ENCODE measurements around the gene IKBKE. TPM values are rescaled to one million over a fixed set of nuclear protein-coding genes. Genes with fewer than 3 reads are reported as not detected.

The IKBKE gene
- total and polyA plus RNA-seq, 2 donors = 17.1 to 23.9 TPM

- Histone ChIP-seq H3K4me3 (ENCODE audit: low read length in 2 of 2) (no peak overlapping the region), H3K9me3 (ENCODE audit: control insufficient read depth in 2 of 2, insufficient read depth in 1 of 2, low read length in 1 of 2) (peaks cover 0 to 7% of the 10 kb centered on the region in 2 donors), H3K27ac (ENCODE audit: low read depth in 1 of 2, low read length in 1 of 2) (no peak overlapping the region), H3K4me1 (ENCODE audit: control insufficient read depth in 2 of 2, insufficient read depth in 2 of 2, low read length in 2 of 2) (peaks cover 36 to 70% of the 10 kb centered on the region in 2 donors), H3K27me3 (ENCODE audit: control insufficient read depth in 2 of 2, insufficient read depth in 1 of 2, low read length in 1 of 2) (no peaks in the 10 kb centered on the region), H3K36me3 (ENCODE audit: control insufficient read depth in 2 of 2, insufficient read depth in 2 of 2, low read length in 1 of 2) (peaks cover 5 to 12% of the 10 kb centered on the region in 2 donors)
- DNase-seq (ENCODE audit: low read depth in 6 of 9, low spot score in 9 of 9) = no peak
- 92% methylated on average over 3 of the region's 3 CpGs for WGBS
Observed at GRCh38 chr1:206468571-206468970, 1.7 kb upstream of the IKBKE start.

GRCh38 chr1:206469411-206469932, 804 bp upstream of the IKBKE start:
- WGBS = 87% methylated on average over 2 of the region's 2 CpGs
- Histone ChIP-seq H3K27ac (ENCODE audit: low read depth in 1 of 2, low read length in 1 of 2) (peak overlapping the region; percentile 19 to 77), H3K4me1 (ENCODE audit: control insufficient read depth in 2 of 2, insufficient read depth in 2 of 2, low read length in 2 of 2) (peaks cover 36 to 70% of the 10 kb centered on the region in 2 donors), H3K36me3 (ENCODE audit: control insufficient read depth in 2 of 2, insufficient read depth in 2 of 2, low read length in 1 of 2) (peaks cover 11 to 20% of the 10 kb centered on the region in 2 donors), H3K4me3 (ENCODE audit: low read length in 2 of 2) (peak overlapping the region in 1 of 2 donors; percentile 93), H3K27me3 (ENCODE audit: control insufficient read depth in 2 of 2, insufficient read depth in 1 of 2, low read length in 1 of 2) (no peaks in the 10 kb centered on the region), H3K9me3 (ENCODE audit: control insufficient read depth in 2 of 2, insufficient read depth in 1 of 2, low read length in 1 of 2) (peaks cover 0 to 7% of the 10 kb centered on the region in 2 donors)
- peak in 2 of 9 donors; percentile 17 to 48 for DNase-seq (ENCODE audit: low read depth in 6 of 9, low spot score in 9 of 9)

GRCh38 chr1:206470692-206471414, 577 bp downstream of the IKBKE start:
- Histone ChIP-seq H3K27ac (ENCODE audit: low read depth in 1 of 2, low read length in 1 of 2) (peak overlapping the region; percentile 77 to 81), H3K4me3 (ENCODE audit: low read length in 2 of 2) (peak overlapping the region; percentile 66 to 93), H3K36me3 (ENCODE audit: control insufficient read depth in 2 of 2, insufficient read depth in 2 of 2, low read length in 1 of 2) (peaks cover 22 to 33% of the 10 kb centered on the region in 2 donors), H3K9me3 (ENCODE audit: control insufficient read depth in 2 of 2, insufficient read depth in 1 of 2, low read length in 1 of 2) (peaks cover 0 to 7% of the 10 kb centered on the region in 2 donors), H3K4me1 (ENCODE audit: control insufficient read depth in 2 of 2, insufficient read depth in 2 of 2, low read length in 2 of 2) (peaks cover 36 to 70% of the 10 kb centered on the region in 2 donors), H3K27me3 (ENCODE audit: control insufficient read depth in 2 of 2, insufficient read depth in 1 of 2, low read length in 1 of 2) (no peaks in the 10 kb centered on the region)
- under 1% methylated on average over 18 of the region's 18 CpGs for WGBS
- DNase-seq (ENCODE audit: low read depth in 6 of 9, low spot score in 9 of 9) = peak in 8 of 9 donors; percentile 54 to 86 (median 61)

DNA sequence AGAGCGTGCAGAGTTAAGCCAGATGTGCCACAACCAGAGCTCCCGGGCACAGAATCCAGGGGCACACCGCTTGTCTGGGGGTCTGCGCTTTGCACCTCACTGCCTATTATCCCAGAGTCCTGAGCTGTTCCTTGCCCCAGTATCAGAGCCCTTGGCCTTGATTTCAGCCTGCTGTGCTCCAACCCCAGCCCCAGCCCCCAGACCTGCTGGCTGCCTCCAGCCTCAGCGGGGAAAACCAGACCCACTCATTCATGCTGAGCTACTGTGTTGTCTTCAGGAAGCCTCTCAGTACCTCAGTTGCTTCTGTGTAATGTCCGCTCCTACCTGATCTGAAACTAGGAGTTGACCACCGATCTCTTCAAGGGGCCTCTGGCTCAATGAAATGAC, 1.1 kb downstream of the IKBKE start:
- peak overlapping the region; percentile 61 to 77 for H3K27ac ChIP-seq (ENCODE audit: low read depth in 1 of 2, low read length in 1 of 2)
- no peak for DNase-seq (ENCODE audit: low read depth in 6 of 9, low spot score in 9 of 9)
- H3K4me3 ChIP-seq (ENCODE audit: low read length in 2 of 2) = peak overlapping the region; percentile 66 to 93
- H3K4me1 ChIP-seq (ENCODE audit: control insufficient read depth in 2 of 2, insufficient read depth in 2 of 2, low read length in 2 of 2) = peaks cover 36 to 67% of the 10 kb centered on the region in 2 donors
- H3K9me3 ChIP-seq (ENCODE audit: control insufficient read depth in 2 of 2, insufficient read depth in 1 of 2, low read length in 1 of 2) = peaks cover 0 to 7% of the 10 kb centered on the region in 2 donors
- H3K27me3 ChIP-seq (ENCODE audit: control insufficient read depth in 2 of 2, insufficient read depth in 1 of 2, low read length in 1 of 2) = no peaks in the 10 kb centered on the region
- peaks cover 27 to 38% of the 10 kb centered on the region in 2 donors for H3K36me3 ChIP-seq (ENCODE audit: control insufficient read depth in 2 of 2, insufficient read depth in 2 of 2, low read length in 1 of 2)
- WGBS = 57% methylated on average over 7 of the region's 7 CpGs

- no peak for DNase-seq (ENCODE audit: low read depth in 6 of 9, low spot score in 9 of 9)
- Histone ChIP-seq H3K9me3 (ENCODE audit: control insufficient read depth in 2 of 2, insufficient read depth in 1 of 2, low read length in 1 of 2) (peaks cover 0 to 7% of the 10 kb centered on the region in 2 donors), H3K27ac (ENCODE audit: low read depth in 1 of 2, low read length in 1 of 2) (no peak overlapping the region), H3K36me3 (ENCODE audit: control insufficient read depth in 2 of 2, insufficient read depth in 2 of 2, low read length in 1 of 2) (peaks cover 33 to 45% of the 10 kb centered on the region in 2 donors), H3K27me3 (ENCODE audit: control insufficient read depth in 2 of 2, insufficient read depth in 1 of 2, low read length in 1 of 2) (no peaks in the 10 kb centered on the region), H3K4me1 (ENCODE audit: control insufficient read depth in 2 of 2, insufficient read depth in 2 of 2, low read length in 2 of 2) (peaks cover 34 to 61% of the 10 kb centered on the region in 2 donors), H3K4me3 (ENCODE audit: low read length in 2 of 2) (peak overlapping the region in 1 of 2 donors; percentile 93)
- WGBS = 89% methylated on average over 2 of the region's 2 CpGs
Observed at GRCh38 chr1:206472024-206472423, 1.7 kb downstream of the IKBKE start.

DNA sequence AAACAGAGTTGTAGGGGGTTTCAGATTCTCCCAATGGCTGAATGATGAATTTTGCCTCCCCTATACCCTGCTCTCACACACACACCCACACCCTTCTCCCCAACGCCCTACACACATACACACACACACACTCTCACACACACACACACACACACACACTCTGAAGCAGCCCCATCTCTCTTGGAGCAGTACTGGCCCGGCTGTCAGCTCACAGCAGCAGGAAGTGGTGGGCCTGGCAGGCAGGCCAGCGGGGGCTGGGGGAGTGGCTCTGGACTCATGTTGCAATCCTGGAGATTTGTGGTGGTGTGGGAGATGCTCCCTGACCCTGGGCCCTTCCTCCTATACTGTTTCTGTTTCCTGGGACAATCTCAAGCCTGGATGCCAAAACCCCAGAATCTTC, 2.2 kb downstream of the IKBKE start:
- Histone ChIP-seq H3K36me3 (ENCODE audit: control insufficient read depth in 2 of 2, insufficient read depth in 2 of 2, low read length in 1 of 2) (peaks cover 38 to 49% of the 10 kb centered on the region in 2 donors), H3K27me3 (ENCODE audit: control insufficient read depth in 2 of 2, insufficient read depth in 1 of 2, low read length in 1 of 2) (no peaks in the 10 kb centered on the region), H3K9me3 (ENCODE audit: control insufficient read depth in 2 of 2, insufficient read depth in 1 of 2, low read length in 1 of 2) (peaks cover 0 to 7% of the 10 kb centered on the region in 2 donors), H3K4me1 (ENCODE audit: control insufficient read depth in 2 of 2, insufficient read depth in 2 of 2, low read length in 2 of 2) (peaks cover 30 to 57% of the 10 kb centered on the region in 2 donors), H3K4me3 (ENCODE audit: low read length in 2 of 2) (no peak overlapping the region), H3K27ac (ENCODE audit: low read depth in 1 of 2, low read length in 1 of 2) (no peak overlapping the region)
- 7% methylated on average over 3 of the region's 3 CpGs for WGBS
- peak in 2 of 9 donors; percentile 27 to 36 for DNase-seq (ENCODE audit: low read depth in 6 of 9, low spot score in 9 of 9)

- no peaks in the 10 kb centered on the region for H3K27me3 ChIP-seq (ENCODE audit: control insufficient read depth in 2 of 2, insufficient read depth in 1 of 2, low read length in 1 of 2)
- peaks cover 0 to 7% of the 10 kb centered on the region in 2 donors for H3K9me3 ChIP-seq (ENCODE audit: control insufficient read depth in 2 of 2, insufficient read depth in 1 of 2, low read length in 1 of 2)
- H3K27ac ChIP-seq (ENCODE audit: low read depth in 1 of 2, low read length in 1 of 2) = no peak overlapping the region
- H3K36me3 ChIP-seq (ENCODE audit: control insufficient read depth in 2 of 2, insufficient read depth in 2 of 2, low read length in 1 of 2) = peaks cover 42 to 53% of the 10 kb centered on the region in 2 donors
- 59% methylated on average over 5 of the region's 5 CpGs for WGBS
- no peak overlapping the region for H3K4me3 ChIP-seq (ENCODE audit: low read length in 2 of 2)
- no peak for DNase-seq (ENCODE audit: low read depth in 6 of 9, low spot score in 9 of 9)
- H3K4me1 ChIP-seq (ENCODE audit: control insufficient read depth in 2 of 2, insufficient read depth in 2 of 2, low read length in 2 of 2) = peaks cover 26 to 53% of the 10 kb centered on the region in 2 donors
Observed at GRCh38 chr1:206472886-206473285, 2.6 kb downstream of the IKBKE start.

DNA sequence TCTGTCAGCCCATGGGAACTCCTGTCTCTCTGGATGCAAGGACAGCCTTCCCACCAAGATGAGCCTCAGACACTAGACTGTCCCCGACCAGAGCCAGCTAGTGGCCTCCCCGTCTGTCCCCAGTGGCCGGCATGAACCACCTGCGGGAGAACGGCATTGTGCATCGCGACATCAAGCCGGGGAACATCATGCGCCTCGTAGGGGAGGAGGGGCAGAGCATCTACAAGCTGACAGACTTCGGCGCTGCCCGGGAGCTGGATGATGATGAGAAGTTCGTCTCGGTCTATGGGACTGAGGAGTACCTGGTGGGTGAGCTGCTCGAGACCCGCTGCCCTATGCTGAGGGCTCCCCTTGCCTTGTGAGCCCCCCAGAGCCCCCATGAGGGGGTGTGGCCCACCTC, 5.8 kb downstream of the IKBKE start:
- Histone ChIP-seq H3K4me1 (ENCODE audit: control insufficient read depth in 2 of 2, insufficient read depth in 2 of 2, low read length in 2 of 2) (peaks cover 14 to 32% of the 10 kb centered on the region in 2 donors), H3K9me3 (ENCODE audit: control insufficient read depth in 2 of 2, insufficient read depth in 1 of 2, low read length in 1 of 2) (no peaks in the 10 kb centered on the region), H3K4me3 (ENCODE audit: low read length in 2 of 2) (no peak overlapping the region), H3K27ac (ENCODE audit: low read depth in 1 of 2, low read length in 1 of 2) (no peak overlapping the region), H3K36me3 (ENCODE audit: control insufficient read depth in 2 of 2, insufficient read depth in 2 of 2, low read length in 1 of 2) (peaks cover 68 to 83% of the 10 kb centered on the region in 2 donors), H3K27me3 (ENCODE audit: control insufficient read depth in 2 of 2, insufficient read depth in 1 of 2, low read length in 1 of 2) (no peaks in the 10 kb centered on the region)
- DNase-seq (ENCODE audit: low read depth in 6 of 9, low spot score in 9 of 9) = no peak
- 98% methylated on average over 17 of the region's 17 CpGs for WGBS

GRCh38 chr1:206476591-206476990, 6.3 kb downstream of the IKBKE start:
- H3K4me1 ChIP-seq (ENCODE audit: control insufficient read depth in 2 of 2, insufficient read depth in 2 of 2, low read length in 2 of 2) = peaks cover 10 to 27% of the 10 kb centered on the region in 2 donors
- no peak for DNase-seq (ENCODE audit: low read depth in 6 of 9, low spot score in 9 of 9)
- 98% methylated on average over 14 of the region's 14 CpGs for WGBS
- no peaks in the 10 kb centered on the region for H3K27me3 ChIP-seq (ENCODE audit: control insufficient read depth in 2 of 2, insufficient read depth in 1 of 2, low read length in 1 of 2)
- no peaks in the 10 kb centered on the region for H3K9me3 ChIP-seq (ENCODE audit: control insufficient read depth in 2 of 2, insufficient read depth in 1 of 2, low read length in 1 of 2)
- H3K36me3 ChIP-seq (ENCODE audit: control insufficient read depth in 2 of 2, insufficient read depth in 2 of 2, low read length in 1 of 2) = peaks cover 71 to 89% of the 10 kb centered on the region in 2 donors
- no peak overlapping the region for H3K4me3 ChIP-seq (ENCODE audit: low read length in 2 of 2)
- no peak overlapping the region for H3K27ac ChIP-seq (ENCODE audit: low read depth in 1 of 2, low read length in 1 of 2)

All from thymus (tissue), 11 donors.